Body of pancreas (tissue), 4 donors: ENCODE results near the gene ANTXR2. TPM values are rescaled to one million over a fixed set of nuclear protein-coding genes. Genes with fewer than 3 reads are reported as not detected.

Source experiments
- ATAC-seq: fragments of 150-250 bp; one replicate; pipeline ENCODE4 v1.9.1; 2016
- DNase-seq, 4 donors: peaks; one replicate each; pipeline ENCODE4 v3.0.0-alpha.2; 2019
- H3K27ac ChIP-seq, 4 donors: fragments of 200-600 bp; sonication (generic); 1 replicate in 3 of 4; 2 replicates in 1 of 4; pipeline versions ENCODE4 v1.5.1 to v1.6.1; 2016 to 2019; ENCODE audit warnings: mild to moderate bottlenecking in 1 of 4, mixed read lengths in 1 of 4, moderate library complexity in 1 of 4
- H3K27me3 ChIP-seq, 2 donors: fragments of 200-600 bp; sonication (generic); one replicate each; pipeline ENCODE4 v1.6.0; 2016; ENCODE audit warnings: mild to moderate bottlenecking in 1 of 2
- H3K36me3 ChIP-seq, 2 donors: fragments of 200-600 bp; sonication (generic); replicated peaks in 1 of 2; 2 replicates each; pipeline ENCODE4 v1.5.1; 2016; ENCODE audit warnings: low read depth in 2 of 2; ENCODE audit not compliant: insufficient read depth in 1 of 2
- H3K4me1 ChIP-seq: fragments of 200-600 bp; sonication (generic); one replicate; pipeline ENCODE4 v1.6.0; 2016
- H3K4me3 ChIP-seq, 2 donors: fragments of 200-600 bp; sonication (generic); 1 replicate in 1 of 2; 2 replicates in 1 of 2; pipeline ENCODE4 v1.5.1; 2016 to 2019
- H3K9me3 ChIP-seq, 3 donors: fragments of 200-600 bp; sonication (generic); 1 replicate in 2 of 3; 2 replicates in 1 of 3; pipeline ENCODE4 v1.5.1; 2016
- POLR2A ChIP-seq, 3 donors: fragments of 450-650 bp; IDR thresholded peaks; one replicate each; pipeline ENCODE4 v1.6.1; 2016; ENCODE audit warnings: antibody characterized with exemption in 3 of 3, mild to moderate bottlenecking in 2 of 3
- WGBS, 2 donors: methylation state at CpG; one replicate each; pipeline ENCODE4 v1.1.5; 2017; 5-methylcytosine and 5-hydroxymethylcytosine counted together
- intact Hi-C: fragments of 100-400 bp; cut with DNase I; formaldehyde crosslinking; loops from one replicate; pipeline ENCODE4 v1.15.1; 2023
- total RNA-seq, 2 donors: library from RNA; depleted of rRNA; stranded (reverse); fragments of >200 nt; gene quantifications; one replicate each; pipeline ENCODE4 v1.1.0, GENCODE V29; 2016
- TF ChIP-seq, protein P1 (sequence below), 7 experiments: fragments of 450-650 bp in 4 of 7; fragments of 200-600 bp in 3 of 7; sonication (generic) in 3 of 7; IDR thresholded peaks; one replicate each; pipeline ENCODE4 v1.5.1; 2016 to 2019; ENCODE audit warnings: antibody characterized with exemption in 7 of 7

Gene ANTXR2
- total RNA-seq, 2 donors from 2014 or later: 16.9 to 34.6 TPM

GRCh38 chr4:80073473-80074008 lies 512 bp upstream of the ANTXR2 start:
- WGBS, 2 donors: 54 to 64% methylated on average over 4 of the region's 4 CpGs
- TF ChIP-seq, protein P1, sequence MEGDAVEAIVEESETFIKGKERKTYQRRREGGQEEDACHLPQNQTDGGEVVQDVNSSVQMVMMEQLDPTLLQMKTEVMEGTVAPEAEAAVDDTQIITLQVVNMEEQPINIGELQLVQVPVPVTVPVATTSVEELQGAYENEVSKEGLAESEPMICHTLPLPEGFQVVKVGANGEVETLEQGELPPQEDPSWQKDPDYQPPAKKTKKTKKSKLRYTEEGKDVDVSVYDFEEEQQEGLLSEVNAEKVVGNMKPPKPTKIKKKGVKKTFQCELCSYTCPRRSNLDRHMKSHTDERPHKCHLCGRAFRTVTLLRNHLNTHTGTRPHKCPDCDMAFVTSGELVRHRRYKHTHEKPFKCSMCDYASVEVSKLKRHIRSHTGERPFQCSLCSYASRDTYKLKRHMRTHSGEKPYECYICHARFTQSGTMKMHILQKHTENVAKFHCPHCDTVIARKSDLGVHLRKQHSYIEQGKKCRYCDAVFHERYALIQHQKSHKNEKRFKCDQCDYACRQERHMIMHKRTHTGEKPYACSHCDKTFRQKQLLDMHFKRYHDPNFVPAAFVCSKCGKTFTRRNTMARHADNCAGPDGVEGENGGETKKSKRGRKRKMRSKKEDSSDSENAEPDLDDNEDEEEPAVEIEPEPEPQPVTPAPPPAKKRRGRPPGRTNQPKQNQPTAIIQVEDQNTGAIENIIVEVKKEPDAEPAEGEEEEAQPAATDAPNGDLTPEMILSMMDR (IDR thresholded peaks at IDR 0.05): no peak
- TF ChIP-seq POLR2A (IDR thresholded peaks at IDR 0.05): no peak
- no peaks in the 10 kb centered on the region for H3K9me3 ChIP-seq
- no peak for ATAC-seq
- no peaks in the 10 kb centered on the region for H3K27me3 ChIP-seq
- no peak for DNase-seq
- intact Hi-C loops: no loop called here
- no peaks in the 10 kb centered on the region for H3K36me3 ChIP-seq
- H3K4me1 ChIP-seq: peaks cover 19% of the 10 kb centered on the region
- H3K27ac ChIP-seq: peak overlapping the region in 2 of 4 donors; percentile 73 to 83
- no peak overlapping the region for H3K4me3 ChIP-seq

DNA sequence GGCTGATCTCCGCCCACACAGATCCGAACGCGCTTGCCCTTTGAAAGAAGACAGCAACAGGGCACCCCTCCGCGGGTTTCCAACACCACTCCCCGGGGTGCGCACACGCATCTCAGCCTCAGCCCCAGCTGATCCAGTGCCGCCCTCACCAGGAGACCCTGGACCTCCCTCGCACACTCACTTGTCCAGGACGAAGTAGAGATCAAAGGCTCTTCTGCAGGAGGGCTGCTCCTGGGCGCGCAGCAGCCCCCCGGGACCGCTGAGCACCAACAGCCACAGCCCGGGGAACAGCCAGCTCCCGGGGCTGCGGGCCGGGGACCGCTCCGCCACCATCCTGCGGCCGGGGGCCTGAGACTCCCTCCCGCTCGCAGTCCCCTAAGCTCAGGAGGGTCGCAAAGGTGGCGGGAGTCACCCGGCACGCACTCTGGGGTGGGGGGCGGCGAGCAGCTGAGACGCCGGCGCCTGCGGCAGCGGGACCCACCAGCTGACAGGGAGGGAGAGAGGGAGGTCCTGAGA lies 743 bp downstream of the ANTXR2 start:
- intact Hi-C loops: no loop called here
- no peaks in the 10 kb centered on the region for H3K9me3 ChIP-seq
- H3K4me1 ChIP-seq: peaks cover 19% of the 10 kb centered on the region
- peak; percentile 19 to 42 (median 28) for DNase-seq
- no peaks in the 10 kb centered on the region for H3K36me3 ChIP-seq
- H3K27me3 ChIP-seq: no peaks in the 10 kb centered on the region
- H3K27ac ChIP-seq: peak overlapping the region in 3 of 4 donors; percentile 66 to 83 (median 73)
- ATAC-seq: peak; percentile 31
- H3K4me3 ChIP-seq: peak overlapping the region; percentile 53 to 66
- WGBS, 2 donors: 1 to 5% methylated on average over 10 to 14 of the region's 37 CpGs
- no peak for TF ChIP-seq POLR2A (IDR thresholded peaks at IDR 0.05)
- TF ChIP-seq, protein P1 (IDR thresholded peaks at IDR 0.05): no peak

DNA sequence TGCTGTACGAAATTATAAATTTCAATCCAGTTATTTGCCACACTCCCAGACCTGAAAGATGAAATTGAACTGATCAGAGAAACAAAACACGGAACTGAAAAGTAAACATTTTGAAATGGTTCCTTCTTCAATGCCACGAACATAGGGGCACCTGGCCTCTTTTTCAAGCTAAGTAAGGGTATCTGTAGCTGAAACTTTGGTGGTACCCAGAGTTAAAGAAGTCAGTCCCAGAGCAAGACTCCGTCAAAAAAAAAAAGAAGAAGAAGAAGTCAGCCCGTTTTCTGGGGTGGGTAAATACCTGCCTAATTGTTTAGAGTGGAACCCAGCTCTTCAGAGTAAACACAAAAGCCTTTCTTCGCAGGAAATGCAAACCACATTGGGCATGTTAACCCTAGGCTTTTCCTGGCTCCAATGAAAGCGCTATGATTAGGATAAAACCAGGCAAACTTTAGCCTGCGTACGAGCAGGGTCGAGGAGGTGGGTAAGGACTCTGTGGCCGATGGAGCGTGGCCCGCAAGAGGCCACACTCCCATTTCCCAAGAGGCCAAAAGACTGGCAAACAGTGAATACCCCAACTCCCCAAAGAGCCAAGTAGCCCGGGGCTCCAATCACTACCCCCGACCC lies 1.3 kb downstream of the ANTXR2 start:
- DNase-seq (no peak), ATAC-seq (no peak)
- peak overlapping the region in 3 of 4 donors; percentile 66 to 83 (median 73) for H3K27ac ChIP-seq
- intact Hi-C loops: no loop called here
- peak overlapping the region; percentile 53 to 66 for H3K4me3 ChIP-seq
- 12 to 19% methylated on average over 14 to 15 of the region's 15 CpGs for WGBS, 2 donors
- H3K36me3 ChIP-seq: no peaks in the 10 kb centered on the region
- H3K4me1 ChIP-seq: peaks cover 19% of the 10 kb centered on the region
- H3K27me3 ChIP-seq: no peaks in the 10 kb centered on the region
- TF ChIP-seq, protein P1 (IDR thresholded peaks at IDR 0.05): no peak
- TF ChIP-seq POLR2A (IDR thresholded peaks at IDR 0.05): no peak
- H3K9me3 ChIP-seq: no peaks in the 10 kb centered on the region

DNA sequence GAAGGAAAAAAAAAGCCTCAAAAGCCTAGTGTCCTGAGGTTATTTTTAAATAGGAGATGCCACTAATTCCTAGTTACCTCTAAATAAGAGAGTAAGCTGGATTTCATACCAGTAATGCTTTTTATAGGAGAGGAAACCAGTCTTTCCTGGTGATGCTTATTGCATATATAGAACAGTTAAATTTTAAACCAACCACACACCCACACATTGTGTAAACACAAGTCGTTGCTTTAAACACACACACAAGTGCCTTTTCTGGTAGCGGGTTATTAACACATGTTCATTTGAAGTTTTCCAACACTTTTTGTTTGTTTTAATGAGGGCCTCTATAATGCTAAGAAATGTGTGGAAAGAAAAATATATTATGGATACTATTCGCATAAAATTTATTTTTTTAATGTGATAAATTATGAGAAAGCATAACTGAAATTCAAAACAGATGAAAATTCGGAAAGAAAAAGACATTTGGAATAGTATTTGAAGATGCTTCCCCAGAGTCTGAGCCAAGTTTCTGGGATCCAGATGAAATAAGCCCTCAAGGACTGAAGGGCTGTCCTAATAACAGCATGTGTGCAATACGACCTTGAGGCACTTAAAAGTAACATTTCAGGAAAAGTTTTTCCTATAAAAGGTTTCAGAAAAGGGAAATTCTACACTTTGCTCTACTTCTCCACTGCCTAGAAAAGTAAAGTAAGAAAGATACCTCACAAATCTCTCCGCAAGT lies 2.0 kb downstream of the ANTXR2 start:
- Histone ChIP-seq H3K27ac (no peak overlapping the region), H3K36me3 (no peaks in the 10 kb centered on the region), H3K4me1 (peaks cover 19% of the 10 kb centered on the region), H3K4me3 (no peak overlapping the region), H3K27me3 (no peaks in the 10 kb centered on the region), H3K9me3 (no peaks in the 10 kb centered on the region)
- no peak for DNase-seq
- ATAC-seq: no peak
- intact Hi-C loops: no loop called here
- TF ChIP-seq POLR2A (IDR thresholded peaks at IDR 0.05): no peak
- TF ChIP-seq, protein P1 (IDR thresholded peaks at IDR 0.05): no peak
- WGBS, 2 donors: 41 to 42% methylated on average over 6 of the region's 6 CpGs
